PC-3 (cell line): ENCODE results near the gene DEFB129. TPM values are rescaled to one million over a fixed set of nuclear protein-coding genes. Genes with fewer than 3 reads are reported as not detected.

Source experiments
- ATAC-seq: fragments of 200-7000 bp; cut with Tn5 transposase; 2 replicates; pipeline ENCODE4 v1.9.1; 2020; ENCODE audit warnings: mild to moderate bottlenecking, moderate library complexity
- Bru-seq: library from RNA; stranded (reverse); fragments of 400-500 nt; gene quantifications from one replicate; lab custom pipeline; 2021; lab: Mats Ljungman, UMichigan
- BruChase-seq, 2 experiments: library from RNA; stranded (reverse); fragments of 400-500 nt; gene quantifications; one replicate each; lab custom pipeline; 2021; lab: Mats Ljungman, UMichigan
- BruUV-seq: library from RNA; stranded (reverse); fragments of 400-500 nt; replicated peaks from 2 replicates; lab custom pipeline; 2021; lab: Mats Ljungman, UMichigan
- CTCF ChIA-PET: fragments of 300-600 bp; sonication (Branson Sonifier 250); formaldehyde crosslinking; loops from one replicate; lab custom pipeline; 2022; ENCODE audit warnings: antibody characterized with exemption; lab: Charles Lee
- POLR2A ChIA-PET: fragments of 300-600 bp; sonication (Branson Sonifier 250); formaldehyde crosslinking; loops from one replicate; lab custom pipeline; 2022; ENCODE audit warnings: antibody characterized with exemption; ENCODE audit not compliant: unreplicated experiment; lab: Charles Lee
- DNase-seq: peaks from one replicate; pipeline ENCODE4 v3.0.0-alpha.2; 2015
- H2AFZ ChIP-seq: fragments of 300-600 bp; sonication (generic); 2 replicates; pipeline ENCODE4 v1.6.0; 2016; ENCODE audit warnings: antibody characterized with exemption, low read length
- H3F3A ChIP-seq: fragments of 300-600 bp; sonication (generic); one replicate; pipeline ENCODE4 v1.6.0; 2017; ENCODE audit warnings: antibody characterized with exemption, low read length, control low read depth, mild to moderate bottlenecking; ENCODE audit not compliant: unreplicated experiment
- H3K27ac ChIP-seq: fragments of 300-600 bp; sonication (generic); 2 replicates; pipeline ENCODE4 v1.5.1; 2016; ENCODE audit warnings: mild to moderate bottlenecking, low read length
- H3K27me3 ChIP-seq: fragments of 300-600 bp; sonication (generic); 2 replicates; pipeline ENCODE4 v1.6.1; 2016; ENCODE audit warnings: low read length, mixed read lengths
- H3K36me3 ChIP-seq: fragments of 300-600 bp; sonication (generic); 2 replicates; pipeline ENCODE4 v1.6.1; 2016; ENCODE audit warnings: low read depth, mixed run types, low read length, mixed read lengths
- H3K4me1 ChIP-seq: fragments of 300-600 bp; sonication (generic); 2 replicates; pipeline ENCODE4 v1.5.1; 2016; ENCODE audit warnings: low read length; ENCODE audit not compliant: insufficient read depth
- H3K4me2 ChIP-seq: fragments of 300-600 bp; sonication (generic); 2 replicates; pipeline ENCODE4 v1.6.0; 2016; ENCODE audit warnings: low read length
- H3K4me3 ChIP-seq: fragments of 300-600 bp; sonication (generic); 2 replicates; pipeline ENCODE4 v1.5.1; 2016; ENCODE audit warnings: mild to moderate bottlenecking, low read length, mixed read lengths
- H3K79me2 ChIP-seq: fragments of 300-600 bp; sonication (generic); 2 replicates; pipeline ENCODE4 v1.6.1; 2017; ENCODE audit warnings: low read length, mixed read lengths
- H3K9ac ChIP-seq: fragments of 300-600 bp; sonication (generic); 2 replicates; pipeline ENCODE4 v1.6.0; 2016; ENCODE audit warnings: mild to moderate bottlenecking, low read length
- H3K9me2 ChIP-seq: fragments of 300-600 bp; sonication (generic); replicated peaks from 2 replicates; pipeline ENCODE4 v1.6.1; 2016; ENCODE audit warnings: mixed run types, low read length, mixed read lengths
- H3K9me3 ChIP-seq: fragments of 300-600 bp; sonication (generic); 2 replicates; pipeline ENCODE4 v1.6.1; 2016; ENCODE audit warnings: low read length, mixed read lengths
- H4K20me1 ChIP-seq: fragments of 300-600 bp; sonication (generic); 2 replicates; pipeline ENCODE4 v1.6.1; 2016; ENCODE audit warnings: low read length, mixed read lengths
- CTCF ChIP-seq: fragments of 300-600 bp; sonication (generic); conservative IDR thresholded peaks from 2 replicates; pipeline ENCODE4 v1.5.1; 2017; ENCODE audit warnings: antibody characterized with exemption, low read depth, mild to moderate bottlenecking, low read length
- EZH2 ChIP-seq: fragments of 300-600 bp; sonication (generic); IDR thresholded peaks from one replicate; pipeline ENCODE4 v1.6.1; 2017; ENCODE audit warnings: antibody characterized with exemption, mild to moderate bottlenecking, low read length; ENCODE audit not compliant: unreplicated experiment
- EZH2phosphoT487 ChIP-seq: fragments of 300-600 bp; sonication (generic); IDR thresholded peaks from 2 replicates; pipeline ENCODE4 v1.6.1; 2018; ENCODE audit warnings: mild to moderate bottlenecking, antibody characterized with exemption, low read length, borderline replicate concordance
- intact Hi-C: fragments of 100-400 bp; cut with micrococcal nuclease; formaldehyde crosslinking; loops from 2 replicates; pipeline ENCODE4 v1.9.0; 2023
- long read RNA-seq: library from polyadenylated mRNA; unstranded; transcript quantifications from one replicate; pipeline ENCODE4 v2.0.0, GENCODE V29; 2021; ENCODE audit not compliant: unreplicated experiment
- total RNA-seq: library from RNA; depleted of rRNA; stranded (reverse); fragments of >200 nt; gene quantifications from 2 replicates; pipeline ENCODE4 v1.2.3, GENCODE V29; 2014; rRNA removed

DEFB129 gene
- total RNA-seq (not detected in 2 replicates), Bru-seq, nascent RNA (not detected), BruChase-seq, experiment 1, labeled RNA remaining after a 6-hour chase (not detected), BruChase-seq, experiment 2, labeled RNA remaining after a 2-hour chase (not detected)
- long read RNA-seq, result 0 reads

DNA sequence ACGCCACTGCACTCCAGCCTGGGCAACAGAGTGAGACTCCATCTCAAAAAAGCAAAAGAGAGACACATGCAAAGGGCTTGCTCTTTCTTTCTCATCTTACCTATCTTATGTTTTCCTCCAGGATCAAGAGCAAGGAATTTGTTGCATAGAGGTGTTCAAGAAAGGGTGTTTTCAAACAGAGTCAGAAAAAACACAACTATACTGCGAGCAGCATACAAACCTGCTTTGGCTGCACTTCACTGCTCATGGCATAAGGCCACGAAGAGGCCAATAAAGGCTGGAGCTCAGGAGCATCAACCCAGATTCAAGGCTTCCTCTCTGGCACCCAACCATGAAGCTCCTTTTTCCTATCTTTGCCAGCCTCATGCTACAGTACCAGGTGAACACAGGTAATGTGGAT lies at the start of gene DEFB129:
TSS of gene DEFB129 (plus strand) at position 301 of the 400 bp plus-strand sequence. CDS start at position 332, 31 bp downstream.
- intact Hi-C loops, result no loop called here
- H3K27me3 ChIP-seq, result peaks cover 41% of the 10 kb centered on the region
- H3K9me3 ChIP-seq, result no peaks in the 10 kb centered on the region
- no peaks in the 10 kb centered on the region for H3K4me1 ChIP-seq
- DNase-seq (no peak), ATAC-seq (no peak)
- H3F3A ChIP-seq, result no peaks in the 10 kb centered on the region
- no peak within 1 kb of the TSS for H3K4me3 ChIP-seq
- H3K9ac ChIP-seq, result no peak within 1 kb of the TSS
- H3K79me2 ChIP-seq, result no peaks in the 10 kb centered on the region
- no peaks in the 10 kb centered on the region for H3K9me2 ChIP-seq
- no peak within 1 kb of the TSS for H3K4me2 ChIP-seq
- no peaks in the 10 kb centered on the region for H4K20me1 ChIP-seq
- ChIA-PET CTCF (no interaction called here), POLR2A (interaction anchor here (0.6 kb wide), 1 partner anchor 72 kb away, joined by 44 read pairs; no protein-coding TSS in a partner anchor)
- H3K36me3 ChIP-seq, result no peaks in the 10 kb centered on the region
- no peak within 1 kb of the TSS for H2AFZ ChIP-seq
- H3K27ac ChIP-seq, result no peak within 1 kb of the TSS
- BruUV-seq, result no TSS peak
- no peak for TF ChIP-seq CTCF
- no peak for TF ChIP-seq EZH2phosphoT487
- no peak for TF ChIP-seq EZH2

- POLR2A ChIA-PET, result no interaction called here
- TF ChIP-seq EZH2 (no peak), EZH2phosphoT487 (no peak), CTCF (no peak)
- BruUV-seq, result no TSS peak
- Histone ChIP-seq H3K27me3 (peaks cover 63% of the 10 kb centered on the region), H3K9me2 (no peaks in the 10 kb centered on the region), H3K79me2 (no peaks in the 10 kb centered on the region), H2AFZ (no peak overlapping the region), H3F3A (no peaks in the 10 kb centered on the region), H3K9ac (no peak overlapping the region), H3K27ac (no peak overlapping the region), H3K9me3 (no peaks in the 10 kb centered on the region), H3K36me3 (no peaks in the 10 kb centered on the region), H3K4me3 (no peak overlapping the region), H3K4me1 (no peaks in the 10 kb centered on the region), H4K20me1 (no peaks in the 10 kb centered on the region), H3K4me2 (no peak overlapping the region)
- CTCF ChIA-PET, result no interaction called here
- DNase-seq (no peak), ATAC-seq (no peak)
- intact Hi-C loops, result no loop called here
These were observed 42.8 kb upstream of the DEFB129 start for GRCh38 chr20:184288-184687.

GRCh38 chr20:187733-188132 lies 39.3 kb upstream of the DEFB129 start:
- CTCF ChIA-PET, result no interaction called here
- ATAC-seq (no peak), DNase-seq (no peak)
- no peak overlapping the region for H3K9ac ChIP-seq
- no peaks in the 10 kb centered on the region for H3K79me2 ChIP-seq
- H4K20me1 ChIP-seq, result no peaks in the 10 kb centered on the region
- no TSS peak for BruUV-seq
- POLR2A ChIA-PET, result no interaction called here
- no peak for TF ChIP-seq EZH2
- TF ChIP-seq CTCF, result no peak
- no peak for TF ChIP-seq EZH2phosphoT487
- H3K4me3 ChIP-seq, result no peak overlapping the region
- H3F3A ChIP-seq, result no peaks in the 10 kb centered on the region
- H2AFZ ChIP-seq, result no peak overlapping the region
- intact Hi-C loops, result no loop called here
- no peak overlapping the region for H3K27ac ChIP-seq
- H3K9me3 ChIP-seq, result peaks cover 6% of the 10 kb centered on the region; the same call in 1 of the 2 replicates
- no peaks in the 10 kb centered on the region for H3K4me1 ChIP-seq
- H3K4me2 ChIP-seq, result no peak overlapping the region
- H3K9me2 ChIP-seq, result no peaks in the 10 kb centered on the region
- H3K27me3 ChIP-seq, result peaks cover 62% of the 10 kb centered on the region
- H3K36me3 ChIP-seq, result no peaks in the 10 kb centered on the region
